H1 (cell line): ENCODE measurements around the gene MYCBPAP. TPM values are rescaled to one million over a fixed set of nuclear protein-coding genes. Genes with fewer than 3 reads are reported as not detected.
A peak's percentile ranks its signal among the peaks of the same experiment; 100 is the strongest.

Experiments used
- CTCF ChIA-PET: fragments of 300-600 bp; sonication (Branson Sonifier 250); formaldehyde crosslinking; loops from one replicate; lab custom pipeline; 2021; ENCODE audit not compliant: partially characterized antibody; lab: Charles Lee
- POLR2A ChIA-PET: fragments of 300-600 bp; sonication (Branson Sonifier 250); formaldehyde crosslinking; loops from one replicate; lab custom pipeline; 2021; ENCODE audit warnings: inconsistent platforms; ENCODE audit not compliant: partially characterized antibody; lab: Charles Lee
- DNase-seq, 2 experiments: peaks; one replicate each; pipeline versions ENCODE4 v3.0.0 to v3.0.0-alpha.2; 2010 to 2022; ENCODE audit warnings: low spot score in 2 of 2, low read depth in 1 of 2, mixed read lengths in 1 of 2
- FAIRE-seq: peaks from 2 replicates; lab custom pipeline; 2011; peaks lifted over from hg19 to GRCh38; lab: Jason Lieb, UNC
- H2AFZ ChIP-seq: 2 replicates; pipeline ENCODE4 v1.8.1; 2012; ENCODE audit warnings: low read length, inconsistent platforms
- H2AK5ac ChIP-seq: 2 replicates; pipeline ENCODE4 v1.6.1; 2013; ENCODE audit warnings: low read depth, low read length
- H2BK120ac ChIP-seq: replicated peaks from 2 replicates; pipeline ENCODE3; 2013; ENCODE audit warnings: low read depth, low read length, inconsistent platforms
- H2BK12ac ChIP-seq: 2 replicates; pipeline ENCODE4 v1.6.1; 2013; ENCODE audit warnings: low read depth, low read length
- H2BK15ac ChIP-seq: 2 replicates; pipeline ENCODE4 v1.6.1; 2013; ENCODE audit warnings: low read length
- H2BK20ac ChIP-seq: 2 replicates; pipeline ENCODE4 v1.6.1; 2013; ENCODE audit warnings: low read length
- H2BK5ac ChIP-seq: 2 replicates; pipeline ENCODE4 v1.6.1; 2013; ENCODE audit warnings: low read depth, low read length
- H3K14ac ChIP-seq: 2 replicates; pipeline ENCODE4 v1.6.1; 2013; ENCODE audit warnings: inconsistent platforms; ENCODE audit not compliant: insufficient read length
- H3K18ac ChIP-seq: 2 replicates; pipeline ENCODE4 v1.6.1; 2013; ENCODE audit warnings: low read length; ENCODE audit errors: extremely low read depth
- H3K23ac ChIP-seq: 2 replicates; pipeline ENCODE4 v1.6.1; 2013; ENCODE audit warnings: inconsistent platforms; ENCODE audit not compliant: insufficient read length
- H3K23me2 ChIP-seq: 2 replicates; pipeline ENCODE4 v1.6.1; 2013; ENCODE audit warnings: low read depth, low read length
- H3K27ac ChIP-seq: 2 replicates; pipeline ENCODE4 v1.6.1; 2011; ENCODE audit warnings: low read depth, low read length, inconsistent platforms
- H3K27me3 ChIP-seq, 4 experiments: replicated peaks in 1 of 4; 1 replicate in 1 of 4; 2 replicates in 3 of 4; pipeline versions ENCODE4 v1.6.1 to v1.8.1; 2011 to 2013; ENCODE audit warnings: low read length in 3 of 4, mild to moderate bottlenecking in 3 of 4, inconsistent platforms in 2 of 4, mixed read lengths in 2 of 4, moderate library complexity in 1 of 4; ENCODE audit not compliant: control insufficient read depth in 3 of 4, insufficient read depth in 3 of 4; ENCODE audit errors: extremely low read depth in 1 of 4
- H3K36me3 ChIP-seq, 4 experiments: 2 replicates each; pipeline versions ENCODE4 v1.6.1 to v1.8.1; 2011 to 2013; ENCODE audit warnings: mild to moderate bottlenecking in 4 of 4, low read length in 3 of 4, moderate library complexity in 2 of 4, control low read depth in 1 of 4, inconsistent platforms in 1 of 4; ENCODE audit not compliant: insufficient read depth in 4 of 4, control insufficient read depth in 2 of 4
- H3K4ac ChIP-seq: replicated peaks from 2 replicates; pipeline ENCODE3; 2013; ENCODE audit warnings: low read length, low read depth, mixed read lengths, inconsistent platforms; ENCODE audit not compliant: insufficient read length
- H3K4me1 ChIP-seq, 4 experiments: replicated peaks in 1 of 4; 1 replicate in 1 of 4; 2 replicates in 3 of 4; pipeline versions ENCODE4 v1.6.1 to v1.8.1; 2011 to 2013; ENCODE audit warnings: low read length in 3 of 4, inconsistent platforms in 2 of 4, mixed read lengths in 1 of 4; ENCODE audit not compliant: insufficient read depth in 4 of 4, control insufficient read depth in 3 of 4
- H3K4me2 ChIP-seq, 2 experiments: 2 replicates each; pipeline versions ENCODE4 v1.6.1 to v1.8.1; 2011 to 2013; ENCODE audit warnings: low read depth in 2 of 2, low read length in 2 of 2, control low read depth in 1 of 2, inconsistent platforms in 1 of 2, mild to moderate bottlenecking in 1 of 2; ENCODE audit not compliant: insufficient read depth in 1 of 2
- H3K4me3 ChIP-seq, 4 experiments: fragments of 200-600, 300-600 bp in 1 of 4; sonication (generic), shearing (Covaris generic), sonication (Bioruptor Twin) in 1 of 4; 2 replicates each; pipeline versions ENCODE4 v1.5.1 to v1.8.1; 2011 to 2016; ENCODE audit warnings: low read length in 4 of 4, low read depth in 3 of 4, control low read depth in 2 of 4, inconsistent platforms in 2 of 4, mild to moderate bottlenecking in 2 of 4, mixed read lengths in 1 of 4, moderate library complexity in 1 of 4; ENCODE audit not compliant: insufficient read depth in 2 of 4; ENCODE audit errors: extremely low read depth in 1 of 4
- H3K56ac ChIP-seq: replicated peaks from 2 replicates; pipeline ENCODE3; 2013; ENCODE audit warnings: low read depth, mild to moderate bottlenecking, mixed read lengths, low read length, inconsistent platforms; ENCODE audit not compliant: insufficient read length
- H3K79me1 ChIP-seq: 2 replicates; pipeline ENCODE4 v1.6.1; 2013; ENCODE audit warnings: low read depth, low read length, control low read depth
- H3K79me2 ChIP-seq, 2 experiments: 2 replicates each; pipeline versions ENCODE4 v1.6.1 to v1.8.1; 2012 to 2013; ENCODE audit warnings: low read length in 2 of 2, mild to moderate bottlenecking in 2 of 2, inconsistent platforms in 1 of 2; ENCODE audit not compliant: insufficient read depth in 2 of 2, control insufficient read depth in 1 of 2
- H3K9ac ChIP-seq, 4 experiments: replicated peaks in 1 of 4; 1 replicate in 1 of 4; 2 replicates in 3 of 4; pipeline versions ENCODE4 v1.6.1 to v1.8.1; 2011 to 2013; ENCODE audit warnings: low read depth in 3 of 4, low read length in 3 of 4, control low read depth in 2 of 4, mild to moderate bottlenecking in 2 of 4, moderate library complexity in 2 of 4, inconsistent platforms in 1 of 4; ENCODE audit errors: extremely low read depth in 1 of 4
- H3K9me3 ChIP-seq, 2 experiments: 2 replicates each; pipeline versions ENCODE4 v1.6.1 to v1.8.1; 2012 to 2013; ENCODE audit warnings: mild to moderate bottlenecking in 2 of 2, moderate library complexity in 2 of 2, control low read depth in 1 of 2, inconsistent platforms in 1 of 2, low read depth in 1 of 2, low read length in 1 of 2, mixed read lengths in 1 of 2; ENCODE audit not compliant: insufficient read depth in 2 of 2
- H4K20me1 ChIP-seq, 2 experiments: replicated peaks in 1 of 2; 2 replicates each; pipeline versions ENCODE3 to v1.8.1; 2011 to 2013; ENCODE audit warnings: inconsistent platforms in 2 of 2, low read length in 2 of 2, mild to moderate bottlenecking in 1 of 2; ENCODE audit not compliant: insufficient read depth in 2 of 2, control insufficient read depth in 1 of 2
- H4K5ac ChIP-seq: 2 replicates; pipeline ENCODE4 v1.6.1; 2013; ENCODE audit warnings: low read length, low read depth, mixed read lengths, inconsistent platforms; ENCODE audit not compliant: insufficient read length
- H4K8ac ChIP-seq: 2 replicates; pipeline ENCODE4 v1.8.0; 2013; ENCODE audit warnings: mild to moderate bottlenecking, moderate library complexity, low read length, inconsistent platforms; ENCODE audit not compliant: insufficient read depth; ENCODE audit errors: extremely low read depth
- H4K91ac ChIP-seq: replicated peaks from 2 replicates; pipeline ENCODE3; 2013; ENCODE audit warnings: low read length, mixed read lengths, inconsistent platforms; ENCODE audit not compliant: insufficient read length
- ASH2L ChIP-seq: fragments of 200-600, 300-600 bp; sonication (generic); IDR thresholded peaks from one replicate; pipeline ENCODE4 v1.7.1; 2017; ENCODE audit warnings: low read length
- ATF3 ChIP-seq: IDR thresholded peaks from 2 replicates; pipeline ENCODE4 v1.6.1; 2011; ENCODE audit warnings: low read depth, mild to moderate bottlenecking, low read length; ENCODE audit not compliant: insufficient read depth
- BACH1 ChIP-seq: IDR thresholded peaks from 2 replicates; pipeline ENCODE4 v1.6.1; 2012; ENCODE audit warnings: low read length, improper control_type of control experiment
- BRCA1 ChIP-seq: IDR thresholded peaks from 2 replicates; pipeline ENCODE4 v1.6.1; 2012; ENCODE audit warnings: low read depth, low read length, improper control_type of control experiment
- CBX5 ChIP-seq: fragments of 300-800, 300-1000 bp; sonication (generic); IDR thresholded peaks from 2 replicates; pipeline ENCODE4 v1.7.1; 2016; ENCODE audit warnings: antibody characterized with exemption, low read length, low read depth
- CEBPB ChIP-seq: IDR thresholded peaks from 2 replicates; pipeline ENCODE4 v1.6.1; 2012; ENCODE audit warnings: low read depth, low read length
- CREB1 ChIP-seq: IDR thresholded peaks from 2 replicates; pipeline ENCODE4 v1.6.1; 2012; ENCODE audit warnings: inconsistent platforms
- EGR1 ChIP-seq: IDR thresholded peaks from 2 replicates; pipeline ENCODE4 v1.6.1; 2011; ENCODE audit warnings: low read depth, low read length, borderline replicate concordance
- MAFK ChIP-seq: IDR thresholded peaks from 2 replicates; pipeline ENCODE4 v1.6.1; 2012; ENCODE audit warnings: low read depth, mild to moderate bottlenecking, improper control_type of control experiment, low read length
- NANOG ChIP-seq: IDR thresholded peaks from 2 replicates; pipeline ENCODE4 v1.6.1; 2011; ENCODE audit warnings: low read length, low read depth, mild to moderate bottlenecking, inconsistent platforms; ENCODE audit not compliant: insufficient read depth, poor library complexity, severe bottlenecking
- POLR2A ChIP-seq, 2 experiments: IDR thresholded peaks; 1 replicate in 1 of 2; 2 replicates in 1 of 2; pipeline ENCODE4 v1.6.1; 2011; ENCODE audit warnings: low read depth in 2 of 2, low read length in 2 of 2, mild to moderate bottlenecking in 2 of 2; ENCODE audit errors: control extremely low read depth in 1 of 2
- RBBP5 ChIP-seq: IDR thresholded peaks from 2 replicates; pipeline ENCODE4 v1.7.1; 2012; ENCODE audit warnings: low read depth, mild to moderate bottlenecking, inconsistent platforms, low read length, moderate library complexity, borderline replicate concordance
- SUZ12 ChIP-seq: fragments of 200-600 bp; sonication (generic); IDR thresholded peaks from 2 replicates; pipeline ENCODE4 v1.6.1; 2012; ENCODE audit warnings: mild to moderate bottlenecking, inconsistent platforms, low read length, moderate library complexity, mixed read lengths
- ZNF274 ChIP-seq: IDR thresholded peaks from 2 replicates; pipeline ENCODE4 v1.7.0; 2012; ENCODE audit warnings: low read length, borderline replicate concordance; ENCODE audit errors: extremely low read depth
- WGBS, 2 experiments: shearing (Covaris generic) in 1 of 2; methylation state at CpG; one replicate each; pipeline versions ENCODE4 v1.1.6 to v1.1.7; 2013 to 2015; ENCODE audit warnings: low lambda C conversion rate in 2 of 2, mixed read lengths in 2 of 2, inconsistent platforms in 1 of 2, low coverage in 1 of 2, missing lambda C conversion rate in 1 of 2; ENCODE audit not compliant: insufficient replicate concordance in 2 of 2, insufficient coverage in 1 of 2, insufficient read length in 1 of 2; ENCODE audit errors: extremely low coverage in 1 of 2, missing lambda C conversion rate in 1 of 2; 5-methylcytosine and 5-hydroxymethylcytosine counted together
- polyA plus RNA-seq, 7 experiments: library from polyadenylated mRNA; depleted of rRNA in 3 of 7; stranded (reverse) in 5 of 7; unstranded in 2 of 7; fragments of >200 nt in 5 of 7; fragments of 200-250 nt in 2 of 7; gene quantifications; 1 replicate in 5 of 7; 2 replicates in 1 of 7; 4 replicates in 1 of 7; pipeline versions ENCODE4 v1.2.1 to v1.2.3, GENCODE V29; 2011 to 2013; ENCODE audit warnings: missing spikeins in 2 of 7, mixed read lengths in 2 of 7
- total RNA-seq: library from RNA; stranded (reverse); fragmentation: NEBNext Ultra II Directional; extraction: Animal tissue kit (Norgen Biotek cat#: 25700); gene quantifications from 2 replicates; pipeline ENCODE4 v1.2.1, GENCODE V29; 2021

The MYCBPAP gene
- total and polyA plus RNA-seq, 2 of the 8 experiments (the other 6 are each of a cell fraction or from before 2014, with no cell fraction given): 0.89 to 3.3 TPM

GRCh38 chr17:50573866-50574611, 65.8 kb downstream of the MYCBPAP start:
- no peak overlapping the region for H3K56ac ChIP-seq
- H4K8ac ChIP-seq: no peak overlapping the region
- no peak overlapping the region for H2BK20ac ChIP-seq
- H2BK15ac ChIP-seq: no peak overlapping the region
- H3K9ac ChIP-seq: no peak overlapping the region
- H2AK5ac ChIP-seq: no peak overlapping the region
- H3K79me1 ChIP-seq: no peaks in the 10 kb centered on the region
- H3K23ac ChIP-seq: no peak overlapping the region
- WGBS, 2 experiments: 89% methylated on average over 12 of the region's 12 CpGs; no CpG with 5 or more reads in 1 of the 2 experiments
- no peak overlapping the region for H3K27ac ChIP-seq
- no peak for FAIRE-seq
- CTCF ChIA-PET: interaction anchor here (0.5 to 5.0 kb wide), 16 partner anchors 11 to 204 kb away, joined by 3 to 45 read pairs (median 5); no protein-coding TSS in a partner anchor
- no peak overlapping the region for H3K14ac ChIP-seq
- no peak overlapping the region for H2AFZ ChIP-seq
- no peak overlapping the region for H4K5ac ChIP-seq
- no peaks in the 10 kb centered on the region for H3K27me3 ChIP-seq
- no peak overlapping the region for H4K91ac ChIP-seq
- no peak overlapping the region for H3K4me2 ChIP-seq
- H2BK12ac ChIP-seq: no peak overlapping the region
- no peak overlapping the region for H2BK5ac ChIP-seq
- H3K4ac ChIP-seq: peak overlapping the region; percentile 23
- DNase-seq: no peak
- H3K4me1 ChIP-seq: peaks cover 0 to 9% (median 6%) of the 10 kb centered on the region in 4 experiments; a peak in 4 of 7 replicates
- H4K20me1 ChIP-seq: peaks cover 2 to 7% of the 10 kb centered on the region in 2 experiments
- no peaks in the 10 kb centered on the region for H3K9me3 ChIP-seq
- 0 out of 2 replicates have a peak, but pooled peaks cover 3% of the 10 kb centered on the region for H3K23me2 ChIP-seq
- H3K18ac ChIP-seq: no peak overlapping the region
- POLR2A ChIA-PET: no interaction called here
- H3K79me2 ChIP-seq: no peaks in the 10 kb centered on the region
- H3K4me3 ChIP-seq: no peak overlapping the region
- H2BK120ac ChIP-seq: no peak overlapping the region
- H3K36me3 ChIP-seq: peaks cover 0 to 3% (median 0%) of the 10 kb centered on the region in 4 experiments; a peak in 1 of 8 replicates
- no peak for TF ChIP-seq EGR1
- TF ChIP-seq CEBPB: no peak
- TF ChIP-seq BACH1: no peak
- TF ChIP-seq ZNF274: no peak
- TF ChIP-seq RBBP5: no peak
- TF ChIP-seq CREB1: no peak
- no peak for TF ChIP-seq MAFK
- TF ChIP-seq BRCA1: no peak
- TF ChIP-seq ASH2L: no peak
- no peak for TF ChIP-seq ATF3
- TF ChIP-seq NANOG: no peak
- TF ChIP-seq SUZ12: no peak
- no peak for TF ChIP-seq POLR2A (IDR thresholded peaks at IDR 0.05; ENCODE audit: control extremely low read depth in 1 of 2, low read depth in 2 of 2, low read length in 2 of 2)
- no peak for TF ChIP-seq CBX5
